Suppressor macrophage (primary cell): Measurements from ENCODE around the gene PLEKHG2.
"Not testable (repeated sequence)": the region's sequence is repeated elsewhere in the genome, so short reads cannot be mapped to it uniquely, and the experiment has no call there.

Experiments used
- DNase-seq, 4 experiments: peaks; one replicate each; pipeline ENCODE4 v3.0.0-alpha.2; 2020 to 2022
- total RNA-seq, 17 experiments: gene quantifications; one replicate each; lab custom pipeline; 2026; ENCODE audit warnings: mixed read lengths in 6 of 17, inconsistent platforms in 3 of 17; lab: John Stamatoyannopoulos, UW

Gene PLEKHG2
- total RNA-seq = 9.7 to 94.5 (median 18.8) reads per million in 17 experiments

GRCh38 chr19:39412100-39412866 is at the start of gene PLEKHG2:
TSS of gene PLEKHG2 (plus strand) at chr19:39412669. CDS start at chr19:39414087, 1,418 bp downstream.
- DNase-seq = peak; percentile 97 to 100 (median 99)

- no peak for DNase-seq
Measured at GRCh38 chr19:39362682-39363657, 49.5 kb upstream of the PLEKHG2 start.

GRCh38 chr19:39363901-39364457 is 48.5 kb upstream of the PLEKHG2 start:
- DNase-seq = no peak

GRCh38 chr19:39365531-39365930 is 46.9 kb upstream of the PLEKHG2 start:
- no peak for DNase-seq

- no peak for DNase-seq
Measured at GRCh38 chr19:39369200-39369599, 43.3 kb upstream of the PLEKHG2 start.

- no peak for DNase-seq
Measured at GRCh38 chr19:39370735-39371134, 41.7 kb upstream of the PLEKHG2 start.

GRCh38 chr19:39372047-39372802 is 40.2 kb upstream of the PLEKHG2 start:
- DNase-seq = no peak

- DNase-seq = no peak
Measured at GRCh38 chr19:39372941-39373340, 39.5 kb upstream of the PLEKHG2 start.

- no peak for DNase-seq
Measured at GRCh38 chr19:39375929-39376328, 36.5 kb upstream of the PLEKHG2 start.

GRCh38 chr19:39377373-39378362 is 34.8 kb upstream of the PLEKHG2 start:
- no peak for DNase-seq

- DNase-seq = not testable (repeated sequence)
Measured at GRCh38 chr19:39379366-39379765, 33.1 kb upstream of the PLEKHG2 start.

GRCh38 chr19:39379865-39380396 is 32.5 kb upstream of the PLEKHG2 start:
- no peak for DNase-seq

- no peak for DNase-seq
Measured at GRCh38 chr19:39380521-39381502, 31.7 kb upstream of the PLEKHG2 start.

GRCh38 chr19:39381910-39382611 is 30.4 kb upstream of the PLEKHG2 start:
- no peak for DNase-seq

GRCh38 chr19:39382991-39383828 is 29.3 kb upstream of the PLEKHG2 start:
- no peak for DNase-seq

- DNase-seq = no peak
Measured at GRCh38 chr19:39384839-39385568, 27.5 kb upstream of the PLEKHG2 start.
